OCI-LY7 (cell line): ENCODE data around the gene SPTLC2. TPM values are rescaled to one million over a fixed set of nuclear protein-coding genes. Genes with fewer than 3 reads are reported as not detected.

ENCODE experiments used
- BruUV-seq: library from RNA; stranded (reverse); fragments of 400-500 nt; replicated peaks from 2 replicates; lab custom pipeline; 2021; lab: Mats Ljungman, UMichigan
- CTCF ChIA-PET: fragments of 300-600 bp; sonication (Branson Sonifier 250); formaldehyde crosslinking; loops from one replicate; lab custom pipeline; 2022; ENCODE audit warnings: antibody characterized with exemption; ENCODE audit not compliant: unreplicated experiment; lab: Charles Lee
- POLR2A ChIA-PET: fragments of 300-600 bp; sonication (Branson Sonifier 250); formaldehyde crosslinking; loops from one replicate; lab custom pipeline; 2022; ENCODE audit warnings: antibody characterized with exemption; lab: Charles Lee
- DNase-seq: peaks from one replicate; pipeline ENCODE4 v3.0.0-alpha.2; 2015; ENCODE audit warnings: low spot score
- H2AFZ ChIP-seq: fragments of 200-600 bp; sonication (generic), shearing (Covaris generic); 2 replicates; pipeline ENCODE4 v1.6.1; 2014; ENCODE audit warnings: mild to moderate bottlenecking, antibody characterized with exemption, low read length, moderate library complexity
- H3K27ac ChIP-seq: fragments of 200-600 bp; sonication (generic); 2 replicates; pipeline ENCODE4 v1.5.1; 2014; ENCODE audit warnings: mixed run types, low read depth, mild to moderate bottlenecking, moderate library complexity, low read length, inconsistent platforms; ENCODE audit not compliant: poor library complexity, severe bottlenecking
- H3K36me3 ChIP-seq: fragments of 200-600 bp; sonication (generic); 2 replicates; pipeline ENCODE4 v1.6.1; 2014; ENCODE audit warnings: mild to moderate bottlenecking, antibody characterized with exemption, low read length, moderate library complexity, mixed read lengths; ENCODE audit not compliant: insufficient read depth
- H3K4me1 ChIP-seq: fragments of 200-600 bp; sonication (generic); 2 replicates; pipeline ENCODE4 v1.5.1; 2014; ENCODE audit warnings: mild to moderate bottlenecking, low read length; ENCODE audit not compliant: insufficient read depth, poor library complexity, severe bottlenecking
- H3K4me2 ChIP-seq: fragments of 200-600 bp; sonication (generic); 2 replicates; pipeline ENCODE4 v1.6.1; 2014; ENCODE audit warnings: mild to moderate bottlenecking, low read length
- H3K4me3 ChIP-seq: fragments of 200-600 bp; sonication (generic); 2 replicates; pipeline ENCODE4 v1.5.1; 2014; ENCODE audit warnings: mild to moderate bottlenecking, low read depth, low read length; ENCODE audit not compliant: poor library complexity, severe bottlenecking
- H3K79me2 ChIP-seq: fragments of 200-600 bp; sonication (generic); 2 replicates; pipeline ENCODE4 v1.6.1; 2016; ENCODE audit warnings: low read depth, mild to moderate bottlenecking, low read length, moderate library complexity, mixed read lengths; ENCODE audit not compliant: insufficient read depth
- H3K9me2 ChIP-seq: fragments of 200-600 bp; sonication (generic); 2 replicates; pipeline ENCODE4 v1.6.1; 2016; ENCODE audit warnings: mild to moderate bottlenecking, low read length, mixed read lengths; ENCODE audit not compliant: insufficient read depth
- H3K9me3 ChIP-seq: fragments of 200-600 bp; sonication (generic); 2 replicates; pipeline ENCODE4 v1.6.1; 2014; ENCODE audit warnings: mild to moderate bottlenecking, mixed run types, low read length, mixed read lengths
- H4K20me1 ChIP-seq: fragments of 200-600 bp; sonication (generic); 2 replicates; pipeline ENCODE4 v1.6.1; 2014; ENCODE audit warnings: mild to moderate bottlenecking, antibody characterized with exemption, low read length, moderate library complexity, mixed read lengths; ENCODE audit not compliant: insufficient read depth
- EZH2phosphoT487 ChIP-seq: fragments of 200-600 bp; sonication (generic); IDR thresholded peaks from 2 replicates; pipeline ENCODE4 v1.6.1; 2018; ENCODE audit warnings: low read depth, borderline replicate concordance, mild to moderate bottlenecking, mixed run types, antibody characterized with exemption, low read length, moderate library complexity, mixed read lengths
- intact Hi-C: fragments of 100-400 bp; cut with micrococcal nuclease; formaldehyde crosslinking; loops from one replicate; pipeline ENCODE4 v1.10.0; 2022; ENCODE audit not compliant: unreplicated experiment
- total RNA-seq, 2 experiments: library from RNA; depleted of rRNA in 1 of 2; stranded (reverse); fragments of >200 nt in 1 of 2; shearing (Covaris generic) in 1 of 2; gene quantifications; 2 replicates each; pipeline ENCODE4 v1.2.3, GENCODE V29; 2014 to 2022
- TF ChIP-seq, protein P1 (sequence below): fragments of 200-600 bp; sonication (generic); conservative IDR thresholded peaks from 2 replicates; pipeline ENCODE4 v1.5.1; 2014; ENCODE audit warnings: mild to moderate bottlenecking, antibody characterized with exemption, low read length, moderate library complexity, mixed read lengths

The SPTLC2 gene
- total RNA-seq, 2 experiments from 2014 or later: 14.7 to 45.1 TPM

DNA sequence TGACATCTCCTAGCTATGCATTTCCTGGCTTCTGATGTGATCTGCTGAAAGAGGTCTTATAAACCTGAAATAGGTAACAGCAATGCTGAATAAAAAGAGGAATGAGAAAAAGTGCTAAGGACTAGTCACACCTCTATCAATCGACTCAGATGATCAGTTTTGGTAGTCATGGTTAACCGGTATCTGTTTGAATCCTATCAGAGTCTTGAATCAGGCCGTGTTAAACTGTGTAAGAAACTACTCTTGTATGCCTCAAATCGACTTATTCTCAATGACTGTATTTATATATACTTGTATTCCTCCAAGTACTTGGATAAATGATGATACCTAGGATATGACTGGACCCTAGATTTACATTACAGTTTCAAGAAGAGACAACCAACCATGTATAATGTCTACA, 107.1 kb downstream of the SPTLC2 start:
- H3K4me2 ChIP-seq: no peak overlapping the region
- DNase-seq: no peak
- H3K36me3 ChIP-seq: peaks cover 63% of the 10 kb centered on the region
- no peak overlapping the region for H3K27ac ChIP-seq
- H3K9me3 ChIP-seq: no peaks in the 10 kb centered on the region
- CTCF ChIA-PET: no interaction called here
- POLR2A ChIA-PET: interaction anchor here (0.8 kb wide), 1 partner anchor 8 kb away, joined by 3 read pairs; no protein-coding TSS in a partner anchor
- no peaks in the 10 kb centered on the region for H4K20me1 ChIP-seq
- no TSS peak for BruUV-seq
- no peaks in the 10 kb centered on the region for H3K9me2 ChIP-seq
- intact Hi-C loops: no loop called here
- H2AFZ ChIP-seq: no peak overlapping the region
- TF ChIP-seq, protein P1, sequence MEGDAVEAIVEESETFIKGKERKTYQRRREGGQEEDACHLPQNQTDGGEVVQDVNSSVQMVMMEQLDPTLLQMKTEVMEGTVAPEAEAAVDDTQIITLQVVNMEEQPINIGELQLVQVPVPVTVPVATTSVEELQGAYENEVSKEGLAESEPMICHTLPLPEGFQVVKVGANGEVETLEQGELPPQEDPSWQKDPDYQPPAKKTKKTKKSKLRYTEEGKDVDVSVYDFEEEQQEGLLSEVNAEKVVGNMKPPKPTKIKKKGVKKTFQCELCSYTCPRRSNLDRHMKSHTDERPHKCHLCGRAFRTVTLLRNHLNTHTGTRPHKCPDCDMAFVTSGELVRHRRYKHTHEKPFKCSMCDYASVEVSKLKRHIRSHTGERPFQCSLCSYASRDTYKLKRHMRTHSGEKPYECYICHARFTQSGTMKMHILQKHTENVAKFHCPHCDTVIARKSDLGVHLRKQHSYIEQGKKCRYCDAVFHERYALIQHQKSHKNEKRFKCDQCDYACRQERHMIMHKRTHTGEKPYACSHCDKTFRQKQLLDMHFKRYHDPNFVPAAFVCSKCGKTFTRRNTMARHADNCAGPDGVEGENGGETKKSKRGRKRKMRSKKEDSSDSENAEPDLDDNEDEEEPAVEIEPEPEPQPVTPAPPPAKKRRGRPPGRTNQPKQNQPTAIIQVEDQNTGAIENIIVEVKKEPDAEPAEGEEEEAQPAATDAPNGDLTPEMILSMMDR: no peak
- no peak for TF ChIP-seq EZH2phosphoT487
- no peaks in the 10 kb centered on the region for H3K79me2 ChIP-seq
- H3K4me1 ChIP-seq: no peaks in the 10 kb centered on the region
- H3K4me3 ChIP-seq: no peak overlapping the region

DNA sequence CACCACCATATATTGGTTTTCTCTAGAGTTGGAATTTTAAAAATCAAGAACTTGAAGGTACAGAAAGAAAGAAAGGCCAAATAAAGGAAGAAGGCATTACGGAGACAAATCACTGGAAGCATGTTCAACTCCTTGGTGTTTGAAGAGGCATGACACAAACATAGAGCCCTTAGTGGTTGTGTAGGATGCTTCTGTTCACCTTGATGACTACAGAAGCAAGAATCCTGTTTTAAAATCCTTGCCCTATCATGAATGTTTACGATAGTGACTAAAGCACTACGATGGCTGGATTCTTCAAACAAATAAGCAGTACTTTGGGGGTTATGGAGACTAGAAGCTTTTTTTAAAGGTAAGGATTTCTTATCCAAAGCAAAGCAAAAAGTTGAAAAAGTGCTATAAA, 107.6 kb downstream of the SPTLC2 start:
- no peaks in the 10 kb centered on the region for H3K9me3 ChIP-seq
- TSS peak; percentile 29 for BruUV-seq
- DNase-seq: no peak
- no peaks in the 10 kb centered on the region for H3K9me2 ChIP-seq
- H3K4me1 ChIP-seq: no peaks in the 10 kb centered on the region
- no peak overlapping the region for H2AFZ ChIP-seq
- peaks cover 59% of the 10 kb centered on the region for H3K36me3 ChIP-seq
- ChIA-PET POLR2A (interaction anchor here (0.8 kb wide), 1 partner anchor 8 kb away, joined by 3 read pairs; no protein-coding TSS in a partner anchor), CTCF (no interaction called here)
- intact Hi-C loops: no loop called here
- H3K4me3 ChIP-seq: no peak overlapping the region
- H3K79me2 ChIP-seq: no peaks in the 10 kb centered on the region
- H4K20me1 ChIP-seq: no peaks in the 10 kb centered on the region
- no peak overlapping the region for H3K27ac ChIP-seq
- TF ChIP-seq, protein P1: no peak
- no peak for TF ChIP-seq EZH2phosphoT487
- no peak overlapping the region for H3K4me2 ChIP-seq

DNA sequence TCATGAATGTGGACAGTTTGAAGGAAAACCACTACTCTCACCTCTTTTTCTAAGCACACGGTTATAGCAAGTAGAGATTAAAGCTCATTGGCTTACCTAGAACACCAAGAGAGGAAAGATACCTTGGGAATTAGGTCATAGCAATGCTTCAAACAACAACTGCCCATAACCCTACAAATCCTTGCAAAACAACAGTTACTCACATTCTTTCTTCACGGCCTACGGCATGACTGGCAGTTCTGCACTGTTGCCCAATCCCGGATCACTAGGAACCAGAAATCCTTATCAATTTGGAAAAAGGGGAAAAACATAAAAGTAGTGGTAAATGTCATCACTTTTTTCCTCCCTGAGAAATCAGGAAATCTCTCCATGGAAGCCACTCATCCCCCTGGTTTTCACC, 108.2 kb downstream of the SPTLC2 start:
- H4K20me1 ChIP-seq: no peaks in the 10 kb centered on the region
- intact Hi-C loops: no loop called here
- no TSS peak for BruUV-seq
- ChIA-PET POLR2A (interaction anchor here (0.6 kb wide), 1 partner anchor 9 kb away, joined by 3 read pairs; no protein-coding TSS in a partner anchor), CTCF (no interaction called here)
- H3K4me3 ChIP-seq: no peak overlapping the region
- H3K4me1 ChIP-seq: no peaks in the 10 kb centered on the region
- H3K9me2 ChIP-seq: no peaks in the 10 kb centered on the region
- H3K4me2 ChIP-seq: no peak overlapping the region
- H3K9me3 ChIP-seq: no peaks in the 10 kb centered on the region
- no peak overlapping the region for H2AFZ ChIP-seq
- no peak overlapping the region for H3K27ac ChIP-seq
- TF ChIP-seq, protein P1: no peak
- TF ChIP-seq EZH2phosphoT487: no peak
- H3K36me3 ChIP-seq: peaks cover 59% of the 10 kb centered on the region
- no peak for DNase-seq
- no peaks in the 10 kb centered on the region for H3K79me2 ChIP-seq
